ENCODE results near the gene INAVA.

Gene INAVA

GRCh38 chr1:200877010-200877409 lies 17.7 kb upstream of the INAVA start:
- no peak for DNase-seq (ENCODE audit: low read depth, low spot score)

GRCh38 chr1:200877839-200878551 lies 16.7 kb upstream of the INAVA start:
- DNase-seq (ENCODE audit: low read depth, low spot score): no peak

- DNase-seq (ENCODE audit: low read depth, low spot score): no peak
Measured at GRCh38 chr1:200880212-200880611, 14.5 kb upstream of the INAVA start.

GRCh38 chr1:200883118-200883517 lies 11.6 kb upstream of the INAVA start:
- no peak for DNase-seq (ENCODE audit: low read depth, low spot score)

- DNase-seq (ENCODE audit: low read depth, low spot score): no peak
Measured at GRCh38 chr1:200885623-200886402, 8.9 kb upstream of the INAVA start.

- DNase-seq (ENCODE audit: low read depth, low spot score): no peak
Measured at GRCh38 chr1:200886594-200886993, 8.1 kb upstream of the INAVA start.

GRCh38 chr1:200887036-200887435 lies 7.7 kb upstream of the INAVA start:
- no peak for DNase-seq (ENCODE audit: low read depth, low spot score)

GRCh38 chr1:200887772-200888348 lies 6.8 kb upstream of the INAVA start:
- no peak for DNase-seq (ENCODE audit: low read depth, low spot score)

- no peak for DNase-seq (ENCODE audit: low read depth, low spot score)
Measured at GRCh38 chr1:200888349-200888838, 6.3 kb upstream of the INAVA start.

- no peak for DNase-seq (ENCODE audit: low read depth, low spot score)
Measured at GRCh38 chr1:200889571-200889970, 5.1 kb upstream of the INAVA start.

- no peak for DNase-seq (ENCODE audit: low read depth, low spot score)
Measured at GRCh38 chr1:200890027-200890426, 4.7 kb upstream of the INAVA start.

GRCh38 chr1:200890818-200891773 lies 3.6 kb upstream of the INAVA start:
- DNase-seq (ENCODE audit: low read depth, low spot score): peak; percentile 82

- peak; percentile 35 for DNase-seq (ENCODE audit: low read depth, low spot score)
Measured at GRCh38 chr1:200891774-200892157, 2.9 kb upstream of the INAVA start.

- DNase-seq (ENCODE audit: low read depth, low spot score): no peak
Measured at GRCh38 chr1:200892546-200892945, 2.2 kb upstream of the INAVA start.

GRCh38 chr1:200892958-200893357 lies 1.7 kb upstream of the INAVA start:
- DNase-seq (ENCODE audit: low read depth, low spot score): no peak

- no peak for DNase-seq (ENCODE audit: low read depth, low spot score)
Measured at GRCh38 chr1:200893411-200893901, 1.2 kb upstream of the INAVA start.

- DNase-seq (ENCODE audit: low read depth, low spot score): no peak
Measured at GRCh38 chr1:200895443-200895789, 716 bp downstream of the INAVA start.

- DNase-seq (ENCODE audit: low read depth, low spot score): no peak
Measured at GRCh38 chr1:200895801-200896530, 1.3 kb downstream of the INAVA start.

- peak; percentile 67 for DNase-seq (ENCODE audit: low read depth, low spot score)
Measured at GRCh38 chr1:200896531-200897196, 2.0 kb downstream of the INAVA start.

- DNase-seq (ENCODE audit: low read depth, low spot score): no peak
Measured at GRCh38 chr1:200897259-200897658, 2.6 kb downstream of the INAVA start.

Measured in astrocyte of the hippocampus (primary cell).